Globus pallidus (tissue), 1 donor: Measurements from ENCODE around the gene RALGDS.
"Not testable (repeated sequence)": the region's sequence is repeated elsewhere in the genome, so short reads cannot be mapped to it uniquely, and the experiment has no call there.

Experiments
- DNase-seq: peaks from one replicate; pipeline ENCODE4 v3.0.0-alpha.2; 2015; ENCODE audit warnings: low spot score

Gene RALGDS

DNA sequence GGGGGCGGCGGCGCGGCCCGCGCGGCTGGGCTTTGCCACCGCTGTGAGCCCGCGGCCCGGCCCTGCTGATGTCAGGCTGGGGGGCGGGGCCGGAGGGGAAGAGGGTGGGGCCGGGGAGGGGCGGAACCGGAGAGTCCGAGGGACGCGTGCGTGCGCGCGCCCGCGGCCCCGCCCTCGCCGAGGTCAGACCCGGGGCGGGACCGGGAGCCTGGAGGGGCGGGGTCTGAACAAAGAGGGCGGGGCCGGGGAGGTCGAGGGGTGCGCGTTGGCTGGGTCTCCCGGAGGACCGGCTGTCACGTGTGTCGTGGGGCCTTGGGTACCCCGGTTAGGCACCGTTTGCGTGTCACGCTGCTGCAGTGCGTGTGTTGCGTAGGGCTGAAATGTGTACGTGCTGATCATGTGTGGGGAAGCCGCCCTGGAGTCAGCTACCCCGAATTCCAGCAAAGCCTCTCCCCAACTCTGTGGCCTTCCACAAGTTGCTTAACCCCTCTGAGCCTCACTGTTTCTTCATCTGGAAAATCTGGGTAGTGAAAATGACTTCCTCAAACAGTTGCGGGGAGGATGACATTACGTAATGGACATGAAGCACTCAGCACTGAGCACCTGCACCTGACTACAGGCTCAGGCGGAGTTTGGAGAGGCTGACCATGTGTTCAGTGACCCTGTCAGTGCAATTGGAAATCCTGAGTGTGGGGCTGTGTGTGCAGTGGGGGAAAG lies at the start of gene RALGDS:
TSS of gene RALGDS (minus strand) at position 43 of the 717 bp plus-strand sequence. CDS start 86 bp downstream, outside the sequence.
- DNase-seq: peak; percentile 94

GRCh38 chr9:133170716-133171115 lies 49.7 kb upstream of the RALGDS start:
- no peak for DNase-seq

- not testable (repeated sequence) for DNase-seq
Observed at GRCh38 chr9:133169687-133170086, 48.6 kb upstream of the RALGDS start.

DNA sequence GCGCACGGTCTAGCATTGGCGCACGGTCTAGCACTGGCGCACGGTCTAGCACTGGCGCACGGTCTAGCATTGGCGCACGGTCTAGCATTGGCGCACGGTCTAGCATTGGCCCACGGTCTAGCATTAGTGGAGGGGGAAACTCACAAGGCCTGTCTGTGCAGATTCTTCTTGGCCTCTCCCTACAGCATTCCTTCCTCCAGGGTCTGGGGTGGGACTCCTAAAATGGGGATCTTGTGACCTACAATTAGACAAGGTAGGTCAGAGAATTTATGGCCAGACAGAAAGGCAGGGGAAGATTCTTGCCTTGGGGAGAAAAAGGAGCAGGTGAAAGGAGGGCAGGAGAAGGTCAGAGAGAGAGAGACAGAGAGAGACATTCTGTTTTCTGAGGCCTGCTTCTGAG lies 48.1 kb upstream of the RALGDS start:
- no peak for DNase-seq

GRCh38 chr9:133168432-133168831 lies 47.4 kb upstream of the RALGDS start:
- DNase-seq: no peak

- DNase-seq: no peak
Observed at GRCh38 chr9:133167769-133168168, 46.7 kb upstream of the RALGDS start.

- DNase-seq: no peak
Observed at GRCh38 chr9:133167096-133167730, 46.2 kb upstream of the RALGDS start.

DNA sequence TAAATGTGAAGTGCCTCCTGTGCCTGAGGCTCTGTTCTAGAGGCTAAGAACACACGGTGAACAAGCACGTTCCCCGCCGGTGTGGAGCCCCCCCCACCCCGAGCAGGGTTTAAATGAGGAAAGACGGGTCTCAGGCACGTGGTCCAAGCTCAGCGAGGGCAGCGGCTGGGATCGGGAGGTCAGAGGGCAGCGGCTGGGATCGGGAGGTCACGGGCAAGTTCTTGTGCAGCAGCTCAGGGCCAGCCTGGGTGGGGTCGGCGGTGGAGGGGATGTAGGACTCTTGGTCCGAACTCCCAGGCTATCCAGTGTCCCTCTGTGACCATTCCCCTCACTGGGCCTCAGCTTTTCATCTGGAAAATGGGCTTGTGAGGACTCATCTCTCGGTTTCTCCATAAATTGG lies 45.4 kb upstream of the RALGDS start:
- no peak for DNase-seq

GRCh38 chr9:133165452-133165730 lies 44.4 kb upstream of the RALGDS start:
- DNase-seq: no peak

DNA sequence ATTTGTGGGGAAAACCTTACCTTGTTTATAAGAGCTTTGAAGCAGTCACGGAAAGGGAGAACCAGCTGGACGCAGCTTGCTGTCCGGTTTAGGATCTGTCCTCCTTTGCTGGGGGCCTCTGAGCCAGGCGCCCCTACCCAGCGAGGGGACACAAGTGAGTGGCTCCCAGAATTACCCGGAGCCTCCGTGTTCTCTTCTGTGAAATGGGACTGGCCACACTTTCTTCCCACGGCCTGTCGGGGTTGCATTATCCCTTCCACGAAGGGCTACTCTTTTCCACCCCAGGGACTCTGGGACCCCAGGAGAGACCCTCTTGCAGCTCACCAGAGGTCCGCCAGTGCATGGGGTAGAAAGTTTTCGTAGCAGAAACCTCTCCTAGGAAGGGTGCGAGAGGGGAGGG lies 43.2 kb upstream of the RALGDS start:
- no peak for DNase-seq

DNA sequence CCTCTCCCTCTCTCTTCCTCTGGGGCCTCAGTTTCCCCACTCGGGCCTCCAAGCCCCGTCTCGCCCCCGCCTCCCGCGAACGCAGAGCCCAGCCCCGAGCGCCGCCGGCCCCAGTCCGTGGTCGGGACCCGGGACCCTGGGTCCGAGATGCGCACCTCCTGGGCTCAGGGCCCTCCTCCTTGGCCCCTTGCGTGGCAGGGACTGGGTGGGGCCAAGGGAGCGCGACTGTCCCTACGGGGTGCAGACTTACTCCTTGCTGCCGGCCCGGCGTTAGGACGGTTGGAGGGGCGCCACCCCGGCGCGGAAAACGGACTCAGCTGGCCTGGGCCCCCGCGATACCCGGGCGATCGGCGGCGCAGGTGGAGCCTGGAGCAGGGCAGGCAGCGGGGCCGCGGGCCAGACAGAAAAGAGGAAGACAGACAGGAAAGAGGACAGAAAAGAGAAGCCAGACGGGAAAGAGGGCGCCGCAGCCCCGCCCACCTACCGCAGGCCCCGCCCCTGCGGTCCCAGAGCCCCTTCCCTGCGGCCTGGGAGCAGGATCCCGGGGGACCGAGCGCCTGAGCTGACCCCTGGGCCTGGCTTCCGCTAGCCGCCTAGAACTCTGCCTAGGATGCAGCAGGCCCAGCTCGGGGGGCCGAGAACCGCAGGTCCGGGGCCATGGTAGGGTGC lies 42.6 kb upstream of the RALGDS start, which contains the start of gene GBGT1:
TSS of gene GBGT1 (minus strand) at position 411 of the 669 bp plus-strand sequence. CDS start 1,502 bp downstream, outside the sequence.
- peak; percentile 48 for DNase-seq

DNA sequence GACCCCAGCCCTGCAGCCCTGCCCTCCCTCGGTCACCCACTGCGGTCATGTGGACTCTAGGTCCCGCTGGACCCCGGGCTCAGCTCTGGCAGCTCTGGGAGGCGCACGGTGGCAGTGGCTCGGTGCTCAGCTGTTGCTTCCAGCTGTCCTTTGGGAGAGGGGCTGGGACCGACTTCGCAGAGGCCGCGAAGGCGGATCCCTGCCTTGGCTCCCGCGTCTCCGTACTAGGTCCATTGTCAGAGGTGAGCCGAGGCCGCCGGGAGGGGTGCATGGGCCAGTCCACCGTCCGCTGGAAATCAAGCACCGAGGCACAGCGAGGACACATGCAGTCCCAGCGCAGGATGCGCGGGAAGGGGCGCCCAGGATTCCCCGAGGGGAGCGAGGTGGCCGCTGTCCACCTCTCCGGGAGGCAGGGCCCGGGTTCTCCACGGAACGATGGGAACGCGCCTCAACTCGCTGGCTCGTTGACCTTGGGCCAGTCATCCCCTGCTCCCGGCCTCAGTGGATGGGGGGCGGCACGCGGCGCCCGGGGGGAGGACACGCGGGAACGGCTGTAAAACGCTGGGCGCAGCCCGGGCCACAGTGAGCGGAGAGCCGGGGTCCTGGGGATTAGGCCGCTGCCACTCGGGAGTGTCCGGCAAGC lies 41.9 kb upstream of the RALGDS start:
- no peak for DNase-seq

DNA sequence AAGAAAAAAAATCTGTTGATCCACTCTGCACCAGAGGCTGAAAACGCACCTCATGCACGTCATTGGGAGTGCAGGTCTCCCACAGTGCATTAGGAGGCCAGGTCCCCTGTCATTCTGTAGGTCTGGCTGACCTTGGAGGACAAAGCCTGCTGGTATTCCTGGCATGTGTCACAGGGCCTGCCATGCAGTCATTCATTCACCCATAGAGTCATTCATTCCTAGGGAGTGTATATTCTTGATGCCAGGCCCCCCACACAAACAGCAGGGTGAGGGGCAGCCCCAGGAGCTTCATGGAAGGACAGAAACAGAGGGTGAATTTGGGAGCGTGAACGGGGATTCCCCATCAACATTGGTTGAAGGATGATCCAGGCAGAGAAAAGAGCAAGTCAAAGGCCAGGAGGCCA lies 40.5 kb upstream of the RALGDS start:
- DNase-seq: no peak

DNA sequence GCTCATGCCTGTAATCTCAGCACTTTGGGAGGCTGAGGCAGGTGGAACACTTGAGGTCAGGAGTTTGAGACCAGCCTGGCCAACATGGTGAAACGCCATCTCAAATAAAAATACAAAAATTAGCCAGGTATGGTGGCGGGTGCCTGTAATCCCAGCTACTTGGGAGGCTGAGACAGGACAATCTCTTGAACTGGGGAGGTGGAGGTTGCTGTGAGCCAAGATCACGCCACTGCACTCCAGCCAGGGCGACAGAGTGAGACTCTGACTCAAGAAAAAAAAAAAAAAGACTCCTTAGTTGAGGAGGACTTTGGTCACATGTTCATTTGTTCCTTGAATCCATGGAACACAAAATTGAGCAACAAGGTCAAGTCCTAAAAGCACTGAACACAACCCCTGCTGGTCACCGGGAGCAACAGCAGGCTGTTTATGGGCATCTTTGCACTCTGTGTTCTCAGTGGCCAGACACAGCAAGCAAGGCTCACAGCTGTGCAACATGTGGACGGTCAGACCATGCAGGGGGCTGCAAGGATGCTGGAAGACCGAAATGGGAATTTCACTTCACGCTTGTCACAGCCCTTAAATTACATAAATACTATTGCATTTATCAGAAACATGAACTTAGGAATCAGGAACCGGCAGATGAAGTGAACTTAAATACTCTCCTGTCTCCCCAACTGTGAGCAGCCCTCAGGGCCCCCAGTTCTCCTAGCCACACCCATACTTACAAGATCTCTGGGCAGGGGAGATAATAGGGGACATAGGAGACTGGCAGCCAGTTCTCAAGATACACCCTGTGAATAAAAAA lies 39.9 kb upstream of the RALGDS start:
- peak; percentile 55 for DNase-seq

DNA sequence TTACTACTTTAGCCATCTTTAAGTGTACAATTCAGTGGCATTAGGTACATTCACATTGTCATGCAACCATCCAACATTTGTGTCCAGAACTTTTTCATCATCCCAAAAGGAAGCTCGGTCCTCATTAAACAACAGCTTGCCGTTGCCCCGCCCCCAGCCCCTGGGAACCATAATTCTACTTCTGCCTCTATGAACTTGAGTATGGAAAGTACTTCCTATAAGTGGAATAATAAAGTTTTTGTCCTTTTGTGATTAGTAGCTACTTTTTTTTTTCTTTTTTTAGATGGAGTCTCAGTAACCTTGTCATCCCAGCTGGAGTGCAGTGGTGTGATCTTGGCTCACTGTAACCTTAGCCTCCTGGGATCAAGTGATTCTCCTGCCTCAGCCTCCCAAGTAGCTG lies 37.7 kb upstream of the RALGDS start:
- no peak for DNase-seq

DNA sequence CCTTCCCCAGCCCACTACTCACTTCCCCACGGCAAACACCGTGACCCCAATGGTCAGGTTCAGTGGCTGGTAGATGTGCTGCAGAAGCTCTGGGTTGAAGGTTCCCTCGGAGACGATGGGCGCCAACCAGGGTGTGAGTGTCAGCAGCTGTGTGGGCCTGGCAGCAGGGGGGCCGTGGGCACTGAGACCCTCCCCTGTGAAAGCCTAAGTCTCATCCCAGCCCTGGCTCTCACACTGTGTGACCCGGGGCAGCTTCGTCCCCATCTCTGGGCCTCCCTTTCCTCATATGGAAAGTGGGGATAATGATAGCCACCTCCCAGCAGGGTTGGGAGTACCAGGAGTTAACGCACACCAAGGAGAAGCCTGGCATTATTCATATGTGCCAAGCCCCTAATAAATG lies 34.1 kb upstream of the RALGDS start:
- DNase-seq: no peak

DNA sequence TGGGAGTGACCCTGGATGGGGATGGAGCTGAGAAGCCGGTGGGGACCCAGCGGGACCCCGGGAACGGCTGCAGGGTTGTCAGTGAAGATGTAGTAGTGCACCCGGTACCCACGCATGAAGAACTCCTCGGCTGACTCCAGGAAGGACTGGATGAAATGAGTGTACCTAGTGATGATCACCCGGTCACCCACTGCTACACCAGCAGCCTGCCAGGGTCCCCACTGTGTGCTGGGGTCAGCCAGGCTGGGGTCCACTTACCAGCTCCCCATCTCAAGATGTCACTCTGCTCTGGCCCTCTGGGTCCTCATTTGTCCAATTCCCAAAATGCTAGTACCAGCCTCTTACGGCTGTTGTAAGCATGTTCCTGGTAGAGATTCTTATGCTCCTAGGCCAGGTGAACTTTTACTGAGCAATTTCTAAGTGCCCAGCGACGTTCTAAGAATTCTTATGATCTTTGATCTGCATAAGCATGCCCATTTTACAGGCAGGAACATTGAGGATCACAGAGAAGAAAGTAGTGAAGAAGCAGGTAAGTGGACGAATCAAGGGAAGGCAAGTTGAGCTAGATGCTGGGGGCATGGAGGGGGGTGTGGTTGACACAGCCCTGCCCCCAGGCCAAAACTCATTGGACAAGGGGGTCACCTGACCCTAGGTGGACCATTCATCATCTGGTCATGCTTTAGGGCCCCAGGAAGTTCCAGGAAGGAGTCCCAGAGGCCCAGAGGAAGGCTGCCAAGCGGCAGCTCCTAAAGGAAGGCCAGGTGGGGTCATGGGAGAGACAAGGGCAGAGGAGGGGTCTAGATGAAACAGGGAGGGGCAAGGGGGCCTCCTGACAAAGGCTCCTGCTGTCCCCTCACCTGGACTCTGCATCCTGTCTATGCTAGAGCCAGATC lies 33.3 kb upstream of the RALGDS start:
- no peak for DNase-seq

- no peak for DNase-seq
Observed at GRCh38 chr9:133153227-133154096, 32.4 kb upstream of the RALGDS start.

GRCh38 chr9:133151601-133152525 lies 30.8 kb upstream of the RALGDS start:
- no peak for DNase-seq
